Pulmonary artery endothelial cell (primary cell): ENCODE data around the gene PPP1R3E. TPM values are rescaled to one million over a fixed set of nuclear protein-coding genes. Genes with fewer than 3 reads are reported as not detected.
"Not testable (repeated sequence)": the region's sequence is repeated elsewhere in the genome, so short reads cannot be mapped to it uniquely, and the experiment has no call there.

Experiments
- DNase-seq: peaks from one replicate; pipeline ENCODE4 v3.0.0-alpha.2; 2011; ENCODE audit warnings: low read depth, low spot score
- total RNA-seq: library from RNA; depleted of rRNA; stranded (reverse); fragments of >200 nt; gene quantifications from 2 replicates; pipeline ENCODE4 v1.2.3, GENCODE V29; 2014

Gene PPP1R3E, protein sequence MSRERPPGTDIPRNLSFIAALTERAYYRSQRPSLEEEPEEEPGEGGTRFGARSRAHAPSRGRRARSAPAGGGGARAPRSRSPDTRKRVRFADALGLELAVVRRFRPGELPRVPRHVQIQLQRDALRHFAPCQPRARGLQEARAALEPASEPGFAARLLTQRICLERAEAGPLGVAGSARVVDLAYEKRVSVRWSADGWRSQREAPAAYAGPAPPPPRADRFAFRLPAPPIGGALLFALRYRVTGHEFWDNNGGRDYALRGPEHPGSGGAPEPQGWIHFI
- total RNA-seq = 1.8 and 2.0 TPM in 2 replicates

DNA sequence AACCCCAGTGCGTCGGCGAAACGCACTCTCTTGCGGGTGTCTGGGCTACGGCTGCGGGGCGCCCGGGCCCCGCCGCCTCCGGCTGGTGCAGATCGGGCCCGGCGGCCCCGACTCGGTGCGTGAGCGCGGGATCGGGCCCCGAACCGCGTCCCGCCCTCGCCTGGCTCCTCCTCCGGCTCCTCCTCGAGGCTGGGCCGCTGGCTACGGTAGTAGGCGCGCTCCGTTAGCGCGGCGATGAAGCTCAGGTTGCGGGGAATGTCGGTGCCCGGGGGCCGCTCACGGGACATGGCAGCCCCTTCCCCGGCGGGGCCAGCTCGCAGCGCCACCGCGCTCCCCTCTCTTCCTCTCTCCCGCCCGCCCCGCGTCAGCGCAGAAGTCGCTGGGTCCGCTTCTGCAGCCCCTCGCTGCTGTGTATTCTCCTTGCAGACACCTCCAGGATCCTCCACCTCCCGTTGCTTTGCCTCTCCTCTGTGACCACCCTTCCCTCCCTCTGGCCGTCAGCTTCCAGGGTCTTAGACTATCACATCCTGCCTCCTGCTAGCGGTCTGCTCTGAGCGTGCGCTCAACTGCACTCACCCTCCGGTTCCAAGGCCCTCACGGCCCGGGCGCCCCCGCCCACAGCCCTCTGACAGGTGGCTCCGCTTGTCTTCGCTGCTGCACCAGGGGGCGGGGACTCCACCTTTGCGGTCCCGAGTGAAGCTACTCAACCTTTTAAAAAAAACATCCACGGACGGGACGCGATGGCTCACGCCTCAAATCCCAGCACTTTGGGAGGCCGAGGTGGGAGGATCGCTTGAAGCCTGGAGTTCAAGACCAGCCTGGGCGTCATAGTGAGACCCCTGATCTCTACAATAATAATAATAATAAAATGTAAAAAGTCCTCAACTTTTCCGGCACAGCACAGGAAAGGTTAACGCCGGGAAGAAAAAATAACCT lies at the start of gene PPP1R3E:
Gene PPP1R3E, minus strand, starts transcription at position 570 of the 936 bp plus-strand sequence. Its CDS starts 283 bp downstream, at position 287.
- no peak for DNase-seq

DNA sequence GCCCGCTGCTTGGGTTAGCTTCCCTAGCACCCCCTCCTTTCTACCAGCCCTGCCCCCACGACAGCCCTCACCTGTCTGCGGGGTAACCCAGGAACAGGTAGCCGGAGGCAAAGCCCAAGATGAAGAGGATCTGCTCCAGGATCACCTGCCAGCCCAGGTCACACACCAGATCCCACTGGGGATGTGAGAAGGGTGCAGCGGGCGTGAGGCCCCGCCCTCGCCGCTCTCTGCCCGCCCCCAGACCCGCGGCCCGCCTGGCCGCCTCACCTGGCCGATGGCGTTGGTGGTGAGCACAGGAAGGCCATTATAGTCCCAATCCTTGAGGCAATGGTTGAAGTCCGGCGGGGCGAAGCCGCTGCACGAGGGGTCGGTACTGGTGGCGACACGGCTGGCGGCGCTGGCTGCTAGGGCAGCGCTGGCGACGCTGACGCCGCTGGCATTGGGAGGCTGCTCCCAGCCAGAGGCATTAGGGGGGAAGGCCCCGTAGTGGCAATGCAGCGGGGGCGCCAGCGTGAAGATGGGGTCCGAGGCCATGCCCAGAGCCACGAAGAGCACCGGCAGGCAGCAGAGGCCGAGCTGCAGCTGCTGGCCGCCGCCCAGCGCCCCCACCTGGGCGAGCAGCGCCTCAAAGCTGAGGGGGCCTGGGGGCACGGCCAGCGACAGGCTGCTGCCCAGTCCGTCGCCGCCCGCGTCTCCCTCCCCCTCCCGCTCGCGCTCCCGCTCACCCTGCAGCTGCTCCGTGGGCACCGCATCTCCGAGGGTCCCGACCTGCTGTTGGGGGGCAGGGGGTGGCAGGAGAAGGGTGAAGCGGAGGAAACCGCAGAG lies 49.2 kb upstream of the PPP1R3E start:
- DNase-seq = no peak

DNA sequence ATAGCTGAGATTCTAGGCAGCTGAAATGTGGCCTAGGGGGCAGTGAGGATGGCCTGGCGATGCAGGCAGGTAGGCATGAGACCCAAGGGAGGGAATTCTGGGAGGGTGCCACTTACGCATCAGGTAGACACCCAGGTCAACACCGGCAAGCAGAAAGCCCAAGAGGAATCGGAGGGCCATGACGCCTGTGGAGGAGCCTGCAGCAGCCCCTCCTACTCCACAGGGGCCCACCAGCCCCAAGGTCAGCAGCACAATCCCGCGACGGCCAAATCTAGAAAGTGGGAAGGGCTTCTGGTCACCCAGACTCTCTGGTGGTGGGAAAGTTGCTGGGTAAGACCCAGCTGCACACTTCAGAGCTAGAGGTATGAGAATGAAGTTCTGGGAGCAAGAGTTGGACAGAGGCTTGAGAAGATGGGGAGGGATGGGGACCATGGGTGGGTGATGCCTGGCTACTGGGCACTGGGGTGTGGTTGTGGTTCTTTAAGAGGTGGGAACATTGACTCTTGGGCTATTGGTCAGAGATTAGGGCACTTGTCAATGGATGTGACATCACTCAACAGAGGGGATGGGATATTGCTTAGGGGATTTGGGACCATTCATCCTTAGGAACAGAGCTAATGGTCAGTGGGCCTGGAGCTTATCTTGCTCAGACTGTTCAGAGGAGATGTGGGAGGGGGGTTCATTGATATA lies 46.6 kb upstream of the PPP1R3E start:
- no peak for DNase-seq

DNA sequence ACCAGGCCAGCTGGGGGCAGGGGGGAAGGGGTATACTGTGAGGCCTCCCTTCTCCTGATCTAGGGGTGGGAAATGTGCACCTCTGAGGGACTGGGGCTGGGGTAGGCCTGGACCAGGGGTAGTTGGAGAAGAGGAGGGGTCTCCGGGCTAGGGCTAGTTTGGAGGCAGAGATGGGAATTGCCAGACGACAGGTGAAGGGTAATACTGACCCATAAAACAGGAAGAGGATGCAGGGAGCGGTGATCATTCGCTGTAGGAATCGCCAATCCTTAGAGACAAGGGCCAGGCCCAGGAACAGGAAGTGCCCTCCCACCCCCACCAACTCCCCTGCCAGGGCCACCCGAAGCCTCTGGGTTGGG lies 45.6 kb upstream of the PPP1R3E start:
- no peak for DNase-seq

DNA sequence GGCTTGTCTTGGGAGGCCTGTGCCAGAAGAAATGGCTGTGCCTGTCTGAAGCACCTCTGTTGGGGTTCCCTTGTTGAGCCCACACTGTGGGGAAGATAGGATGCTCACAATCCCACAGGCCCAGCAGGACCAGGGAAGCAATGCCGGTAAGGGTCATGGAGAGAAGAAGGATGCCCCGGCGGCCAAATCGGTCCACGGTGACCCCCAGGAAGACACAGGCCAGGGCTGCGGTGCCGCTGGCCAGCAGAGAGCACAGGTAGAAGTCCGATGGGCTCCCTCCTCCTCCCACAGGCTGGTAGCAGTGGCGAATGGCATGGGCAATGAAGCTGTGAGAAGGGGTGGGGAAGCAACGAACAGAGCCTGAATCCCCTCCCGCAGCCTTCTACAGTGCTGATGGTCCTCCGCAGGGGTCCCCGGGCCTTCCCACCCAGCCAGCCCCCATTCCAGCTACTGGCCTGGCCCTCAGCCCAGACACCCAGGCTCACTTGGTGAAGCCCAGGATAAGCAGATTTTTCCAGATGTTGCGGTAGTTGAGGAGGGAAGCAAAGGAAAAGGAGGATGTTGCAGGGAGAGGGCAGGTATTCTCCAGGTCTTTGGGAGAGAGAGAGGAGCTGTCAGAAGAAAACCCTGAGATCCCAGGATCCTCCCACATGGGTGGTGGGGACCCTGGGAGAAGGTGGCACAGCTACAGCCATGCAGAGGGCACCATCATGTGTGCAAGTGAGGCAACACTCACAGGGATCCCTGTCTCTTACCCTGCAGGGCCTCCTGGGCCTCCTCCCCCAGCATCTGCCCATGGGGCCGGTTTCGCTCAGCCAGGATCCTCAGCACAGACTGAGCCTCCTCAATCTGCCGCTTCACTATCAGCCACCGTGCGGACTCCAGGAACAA lies 45.0 kb upstream of the PPP1R3E start:
- DNase-seq = no peak

DNA sequence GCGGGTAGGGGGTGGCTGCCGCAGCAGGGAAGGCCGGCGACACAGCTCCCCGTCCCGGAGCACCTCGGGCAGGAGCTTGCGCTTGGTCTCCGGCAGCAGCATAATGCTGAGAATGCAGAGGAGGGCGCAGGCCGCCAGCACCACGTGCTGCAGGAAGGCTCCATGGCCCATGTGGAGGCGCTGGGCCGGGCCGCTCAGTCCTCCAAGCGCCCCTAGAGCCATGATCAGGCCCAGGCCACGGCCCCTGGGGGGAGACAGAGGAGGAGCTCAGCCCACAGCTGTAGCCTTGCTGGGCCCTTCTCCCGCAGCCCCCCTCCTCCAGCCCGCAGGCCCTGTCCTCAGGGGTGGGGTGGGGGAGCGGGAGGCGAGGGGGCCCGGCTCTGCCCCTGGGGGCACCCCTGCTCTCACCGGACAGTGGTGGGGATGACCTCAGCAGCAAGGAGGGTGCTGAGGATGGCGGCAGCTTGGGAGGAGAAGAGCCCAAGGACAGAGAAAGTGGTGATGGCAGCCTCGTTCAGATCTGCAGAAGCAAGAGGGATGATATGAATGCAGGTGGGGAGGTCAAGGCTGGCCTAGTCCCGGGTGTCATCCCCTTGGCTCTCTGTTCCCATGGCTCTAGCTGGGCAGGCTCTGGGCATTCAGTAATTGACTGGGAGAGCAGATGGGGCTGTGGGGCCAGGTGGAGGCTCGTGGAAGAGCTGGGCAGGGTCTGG lies 44.2 kb upstream of the PPP1R3E start:
- DNase-seq = no peak

DNA sequence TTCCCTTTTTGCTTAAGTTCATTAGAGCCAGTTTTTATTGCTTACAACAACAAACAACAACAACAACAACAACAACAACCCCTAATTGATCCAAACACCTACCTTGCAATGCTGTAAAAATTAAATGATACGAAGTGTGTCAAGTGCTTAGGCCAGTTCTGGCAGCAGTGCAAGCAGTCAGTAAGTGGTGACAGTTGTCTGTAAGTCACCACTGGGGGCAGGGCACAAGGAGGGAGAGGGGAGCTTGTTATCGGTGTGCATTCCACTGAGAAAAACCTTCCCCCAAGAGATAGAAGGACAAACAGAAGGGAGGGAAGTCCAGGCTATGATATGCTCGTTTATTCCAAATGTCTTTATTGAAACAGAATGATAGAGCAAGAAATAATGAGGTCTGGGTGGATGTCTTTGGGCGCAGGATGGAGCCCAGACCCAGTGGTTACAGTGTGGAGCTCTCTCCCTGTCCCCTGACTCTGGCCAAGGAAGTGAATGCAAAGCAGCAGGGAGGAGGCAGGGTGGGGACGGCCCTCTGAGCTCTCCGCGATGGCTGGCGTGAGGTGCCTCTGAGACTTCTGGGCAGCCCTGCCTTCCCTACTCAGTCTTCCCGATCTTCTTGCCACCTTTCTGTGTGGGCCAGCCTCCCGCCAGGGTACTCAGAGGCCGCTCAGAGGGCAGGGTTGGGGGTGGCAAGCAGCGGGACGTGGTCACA lies 43.5 kb upstream of the PPP1R3E start:
- no peak for DNase-seq

DNA sequence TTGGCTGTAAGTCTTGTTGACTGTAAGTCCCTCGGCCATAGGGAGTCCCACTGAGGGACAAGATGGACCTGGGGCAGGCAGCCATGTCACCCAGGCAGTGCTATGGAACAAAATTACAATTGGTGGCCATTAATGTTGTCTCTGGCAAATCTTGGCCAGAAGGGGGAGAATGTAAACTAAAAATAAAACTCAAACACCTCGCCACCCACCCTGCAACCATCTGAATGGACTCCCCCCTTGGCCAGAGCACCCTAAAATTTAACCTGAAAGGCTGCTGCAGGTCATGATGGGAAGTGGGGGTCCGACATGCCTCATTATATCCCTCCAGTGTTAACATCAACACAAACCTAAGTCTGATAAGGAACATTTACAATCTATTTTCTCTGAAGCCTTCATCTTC lies 41.8 kb upstream of the PPP1R3E start:
- DNase-seq = no peak

DNA sequence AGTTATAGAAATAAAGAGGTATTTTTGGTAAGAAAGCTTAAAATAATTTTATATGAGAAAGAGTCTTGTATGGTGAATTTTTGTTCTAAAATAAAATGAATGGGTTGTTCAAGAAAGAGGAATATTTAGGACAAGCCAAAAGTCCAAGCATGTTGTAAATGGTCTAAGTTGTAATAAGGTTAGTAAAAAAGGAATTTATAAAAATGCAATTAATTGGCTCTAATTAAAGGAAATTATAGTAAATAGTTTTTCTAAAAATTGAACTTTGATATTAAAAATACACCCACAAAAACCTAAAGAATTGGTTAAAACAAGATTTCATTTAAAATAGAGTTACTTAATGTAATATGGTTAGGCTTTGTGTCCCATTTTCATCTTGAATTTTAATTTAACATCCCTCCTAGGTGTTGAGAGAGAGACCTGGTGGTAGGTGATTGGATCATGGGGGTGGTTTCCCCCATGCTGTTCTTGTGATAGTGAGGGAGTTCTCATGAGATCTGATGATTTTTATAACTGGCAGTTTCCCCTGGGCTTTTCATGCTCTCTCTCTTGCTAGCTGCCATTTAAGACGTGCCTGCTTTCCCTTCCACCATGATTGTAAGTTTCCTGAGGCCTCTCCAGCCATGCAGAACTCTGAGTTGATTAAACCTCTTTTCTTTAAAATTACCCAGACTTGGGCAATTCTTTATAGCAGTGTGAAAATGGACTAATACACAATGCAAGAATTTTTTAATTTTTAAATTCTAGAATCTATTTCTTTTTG lies 37.0 kb upstream of the PPP1R3E start:
- no peak for DNase-seq

DNA sequence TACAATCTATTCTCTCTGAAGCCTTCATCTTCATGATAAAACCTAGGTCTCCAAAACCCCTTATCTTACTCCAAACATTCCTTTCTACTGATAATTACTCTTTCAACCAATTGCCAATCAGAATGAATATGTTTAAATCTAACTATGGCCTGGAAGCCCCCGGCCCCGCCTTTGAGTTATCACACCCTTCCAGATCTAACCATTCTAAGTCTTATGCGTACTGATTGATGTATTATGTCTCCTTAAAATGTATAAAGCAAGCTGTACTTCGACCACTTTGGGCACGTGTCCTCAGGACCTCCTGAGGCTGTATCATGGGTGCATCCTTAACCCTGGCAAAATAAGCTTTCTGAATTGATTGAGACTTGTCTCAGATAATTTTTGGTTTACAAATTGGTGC lies 33.0 kb upstream of the PPP1R3E start:
- no peak for DNase-seq

DNA sequence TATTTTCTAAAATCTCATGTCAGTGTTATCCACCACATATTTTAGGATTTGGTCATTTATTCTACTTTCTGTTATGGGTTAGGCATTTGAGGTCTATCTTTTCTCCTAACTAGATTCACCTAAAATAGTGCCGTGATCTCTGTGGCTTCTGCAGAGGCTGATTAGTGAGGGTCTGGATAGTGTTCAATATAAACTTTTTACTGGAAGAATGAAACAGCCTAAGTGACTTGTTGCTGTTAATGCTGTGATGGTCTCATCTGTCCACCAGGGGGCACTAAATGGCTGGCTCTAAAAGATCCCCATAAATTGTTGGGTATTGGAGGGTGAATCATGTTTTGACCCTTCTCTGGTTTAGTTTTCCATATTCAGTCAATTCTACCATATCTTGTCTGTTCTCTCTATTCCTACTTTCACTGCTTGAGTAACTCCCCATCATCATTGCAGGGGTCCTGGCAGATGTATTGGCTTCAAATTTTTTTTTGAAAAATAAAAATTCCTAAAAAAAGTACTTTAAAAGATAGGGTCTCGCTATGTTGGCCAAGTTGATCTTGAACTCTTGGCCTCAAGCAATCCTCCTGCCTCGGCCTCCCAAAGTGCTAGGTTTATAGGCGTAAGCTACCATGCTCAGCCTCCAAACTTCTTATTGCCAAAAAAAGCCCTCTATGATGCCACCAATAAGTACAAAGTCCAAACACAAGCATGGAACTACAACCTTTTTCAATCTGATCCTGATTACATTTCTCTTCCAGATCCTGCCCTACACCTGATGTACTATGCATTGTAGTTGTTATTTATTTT lies 25.5 kb upstream of the PPP1R3E start:
- peak; percentile 41 for DNase-seq

DNA sequence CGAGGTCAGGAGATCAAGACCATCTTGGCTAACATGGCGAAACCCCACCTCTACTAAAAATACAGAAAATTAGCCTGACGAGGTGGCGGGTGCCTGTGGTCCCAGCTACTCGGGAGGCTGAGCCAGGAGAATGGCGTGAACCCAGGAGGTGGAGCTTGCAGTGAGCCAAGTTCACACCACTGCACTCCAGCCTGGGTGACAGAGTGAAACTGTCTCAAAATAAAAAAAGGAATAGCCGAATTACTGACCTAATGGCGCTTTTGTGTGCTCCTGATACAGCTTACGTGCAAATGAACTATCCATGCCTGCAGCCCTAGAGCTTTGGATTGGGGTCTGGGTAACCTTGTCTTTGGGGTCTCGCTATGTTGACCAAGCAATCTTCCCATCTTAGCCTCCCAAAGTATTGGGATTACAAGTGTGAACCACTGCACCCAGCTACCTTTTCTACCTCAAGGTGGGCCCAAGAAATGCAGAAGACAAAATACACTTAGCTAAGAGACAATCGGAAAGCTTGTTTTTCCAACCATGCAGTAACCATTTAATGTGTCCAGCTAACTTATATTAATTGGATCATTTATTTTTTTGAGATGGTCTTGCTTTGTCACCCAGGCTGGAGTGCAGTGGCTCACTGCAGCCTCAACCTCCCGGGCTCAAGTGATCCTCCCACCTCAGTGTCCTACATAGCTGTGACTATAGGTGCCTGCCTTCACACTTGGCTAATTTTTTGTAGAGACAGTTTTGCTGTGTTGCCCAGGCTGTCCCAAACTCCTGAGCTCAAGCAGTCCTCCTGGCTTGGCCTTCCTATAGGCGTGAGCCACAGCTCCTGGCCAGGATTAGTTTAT lies 24.1 kb upstream of the PPP1R3E start:
- no peak for DNase-seq

DNA sequence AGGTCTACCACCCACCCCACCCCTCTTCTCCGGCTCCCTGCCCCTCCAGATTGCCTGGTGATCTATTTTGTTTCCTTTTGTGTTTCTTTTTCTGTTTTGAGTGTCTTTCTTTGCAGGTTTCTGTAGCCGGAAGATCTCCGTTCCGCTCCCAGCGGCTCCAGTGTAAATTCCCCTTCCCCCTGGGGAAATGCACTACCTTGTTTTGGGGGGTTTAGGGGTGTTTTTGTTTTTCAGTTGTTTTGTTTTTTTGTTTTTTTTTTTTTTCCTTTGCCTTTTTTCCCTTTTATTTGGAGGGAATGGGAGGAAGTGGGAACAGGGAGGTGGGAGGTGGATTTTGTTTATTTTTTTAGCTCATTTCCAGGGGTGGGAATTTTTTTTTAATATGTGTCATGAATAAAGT lies 23.1 kb upstream of the PPP1R3E start:
- DNase-seq = not testable (repeated sequence)

DNA sequence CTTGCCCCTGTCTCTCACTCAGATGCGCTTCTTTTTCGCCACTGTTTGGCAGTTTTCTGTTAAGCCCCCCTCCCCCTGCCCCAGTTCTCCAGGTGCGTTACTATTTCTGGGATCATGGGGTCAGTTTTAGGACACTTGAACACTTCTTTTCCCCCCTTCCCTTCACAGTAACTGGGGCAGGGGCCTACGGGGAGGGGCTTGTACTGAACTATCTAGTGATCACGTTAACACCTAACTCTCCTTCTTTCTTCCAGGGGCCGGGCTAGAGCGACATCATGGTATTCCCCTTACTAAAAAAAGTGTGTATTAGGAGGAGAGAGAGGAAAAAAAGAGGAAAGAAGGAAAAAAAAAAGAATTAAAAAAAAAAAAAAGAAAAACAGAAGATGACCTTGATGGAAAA lies 22.3 kb upstream of the PPP1R3E start:
- no peak for DNase-seq

DNA sequence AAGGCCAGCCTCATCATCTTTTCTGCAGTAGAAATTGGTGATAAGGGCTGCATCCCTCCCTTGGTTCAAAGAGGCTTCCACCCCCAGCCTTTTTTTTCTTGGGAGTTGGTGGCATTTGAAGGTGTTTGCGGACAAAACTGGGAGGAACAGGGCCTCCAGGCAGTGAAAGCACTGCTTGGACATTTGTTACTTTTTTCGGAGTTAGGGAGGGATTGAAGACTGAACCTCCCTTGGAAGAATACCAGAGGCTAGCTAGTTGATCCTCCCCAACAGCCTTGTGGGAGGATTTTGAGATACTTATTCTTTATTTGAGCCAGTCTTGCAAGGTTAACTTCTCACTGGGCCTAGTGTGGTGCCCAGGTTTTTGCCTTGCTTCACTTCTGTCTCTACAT lies 21.8 kb upstream of the PPP1R3E start:
- DNase-seq = no peak

DNA sequence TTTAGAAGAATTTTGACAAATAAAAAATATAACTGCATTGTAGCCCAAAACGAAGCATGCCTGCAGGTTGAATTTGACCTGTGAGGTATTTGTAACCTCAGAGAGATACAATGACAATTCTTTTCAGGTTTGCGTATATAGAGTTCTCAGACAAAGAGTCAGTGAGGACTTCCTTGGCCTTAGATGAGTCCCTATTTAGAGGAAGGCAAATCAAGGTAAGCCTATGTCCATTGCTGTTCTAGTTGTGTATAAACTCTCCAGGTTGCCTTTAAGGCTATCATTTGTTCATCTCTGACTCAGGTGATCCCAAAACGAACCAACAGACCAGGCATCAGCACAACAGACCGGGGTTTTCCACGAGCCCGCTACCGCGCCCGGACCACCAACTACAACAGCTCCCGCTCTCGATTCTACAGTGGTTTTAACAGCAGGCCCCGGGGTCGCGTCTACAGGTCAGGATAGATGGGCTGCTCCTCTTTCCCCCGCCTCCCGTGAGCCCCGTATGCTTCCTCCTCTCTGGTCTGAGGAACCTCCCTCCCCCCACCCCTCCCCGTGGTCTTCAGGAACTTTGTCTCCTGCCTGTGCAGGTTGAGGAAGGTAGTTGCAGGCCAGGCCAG lies 21.3 kb upstream of the PPP1R3E start:
- no peak for DNase-seq
